ENCODE measurements around the gene PCDHGC3.

Gene PCDHGC3

DNA sequence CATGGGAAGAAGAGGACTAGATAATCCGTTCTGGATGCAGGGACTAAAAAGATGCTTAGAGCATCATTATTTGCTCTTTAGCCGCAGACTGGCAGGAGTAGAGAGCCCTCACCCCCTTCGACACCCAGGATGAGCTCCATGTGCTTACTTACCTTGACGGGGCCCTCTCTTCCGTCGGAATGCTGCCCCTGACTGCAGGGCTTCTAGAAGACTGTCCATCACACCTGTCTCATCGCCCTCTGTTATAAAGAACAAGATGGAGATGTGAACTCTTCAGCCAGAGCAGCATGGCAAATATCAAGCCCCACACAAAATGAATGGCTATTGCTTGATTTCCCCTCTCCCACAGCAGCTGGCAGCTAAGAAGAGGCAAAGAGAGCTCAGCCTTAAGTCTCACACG, 48.2 kb downstream of the PCDHGC3 start:
- no peak for DNase-seq (ENCODE audit: low read depth in 3 of 3)

DNA sequence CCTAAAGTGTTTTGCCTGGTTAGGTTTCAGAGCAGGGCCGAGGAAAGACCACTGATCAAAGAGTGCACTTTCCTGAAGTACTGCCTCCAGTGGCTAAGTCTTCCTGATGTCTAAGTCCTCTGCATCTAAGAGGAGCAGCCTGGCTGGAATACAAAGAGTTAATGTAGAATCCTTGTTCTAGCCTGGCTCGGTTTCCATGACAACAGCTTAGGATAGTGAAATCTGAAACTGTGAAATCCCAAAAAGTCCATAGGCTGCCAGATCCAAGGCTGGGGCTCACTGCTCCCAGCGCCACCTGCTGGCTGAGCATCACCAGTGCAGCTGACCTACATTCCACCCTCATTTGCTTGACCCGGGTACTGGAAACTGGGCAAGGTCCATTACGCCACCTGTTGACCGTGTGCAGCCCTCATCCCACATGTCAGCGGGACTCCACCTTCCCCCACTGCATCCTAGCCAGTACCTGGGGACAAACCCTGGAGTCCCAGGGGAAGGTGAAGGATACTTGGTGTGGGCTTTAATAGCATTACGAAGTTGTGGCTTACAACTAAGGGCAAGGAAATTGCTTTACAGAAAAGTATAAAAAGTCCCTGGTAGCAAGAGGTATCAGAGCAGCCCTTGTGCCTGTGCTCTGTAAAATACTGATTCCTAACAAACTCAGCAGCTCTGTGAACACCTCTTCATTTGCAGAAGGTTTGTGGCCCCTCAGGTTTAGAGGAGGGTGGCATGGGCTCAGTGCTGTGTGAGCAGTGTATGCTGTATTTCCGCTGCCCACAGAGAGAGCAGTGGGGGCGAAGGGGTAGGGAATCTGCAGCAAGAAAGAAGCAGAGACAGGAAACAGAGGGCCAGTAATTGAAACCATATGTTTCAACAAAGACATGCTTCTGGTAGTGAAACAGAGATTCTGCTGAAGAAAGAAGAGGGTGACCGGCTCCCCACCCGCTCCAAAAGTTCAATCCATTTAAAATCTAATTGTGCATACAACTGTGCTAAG, 49.1 kb downstream of the PCDHGC3 start:
- peak in 1 of 3 experiments; percentile 29 for DNase-seq (ENCODE audit: low read depth in 3 of 3)

DNA sequence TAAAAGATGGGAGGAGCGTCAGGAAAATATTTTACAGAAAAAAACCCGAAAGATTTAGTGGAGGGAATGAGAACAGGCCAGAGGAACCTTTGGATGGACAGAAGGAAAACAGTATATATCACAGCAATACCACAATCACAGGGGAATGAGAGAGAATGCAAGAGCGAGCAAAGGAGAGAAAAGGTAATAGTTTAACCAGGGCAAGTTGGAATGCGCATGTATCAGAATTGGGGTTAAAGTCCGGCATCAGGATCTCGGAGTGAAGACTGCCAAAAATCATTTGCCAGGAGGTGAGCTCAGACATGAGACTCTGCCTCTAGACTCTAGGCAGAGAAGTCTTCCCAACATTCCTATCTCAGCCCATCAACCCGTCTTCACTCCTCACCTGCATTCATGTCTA, 49.9 kb downstream of the PCDHGC3 start:
- no peak for DNase-seq (ENCODE audit: low read depth in 3 of 3)

DNA sequence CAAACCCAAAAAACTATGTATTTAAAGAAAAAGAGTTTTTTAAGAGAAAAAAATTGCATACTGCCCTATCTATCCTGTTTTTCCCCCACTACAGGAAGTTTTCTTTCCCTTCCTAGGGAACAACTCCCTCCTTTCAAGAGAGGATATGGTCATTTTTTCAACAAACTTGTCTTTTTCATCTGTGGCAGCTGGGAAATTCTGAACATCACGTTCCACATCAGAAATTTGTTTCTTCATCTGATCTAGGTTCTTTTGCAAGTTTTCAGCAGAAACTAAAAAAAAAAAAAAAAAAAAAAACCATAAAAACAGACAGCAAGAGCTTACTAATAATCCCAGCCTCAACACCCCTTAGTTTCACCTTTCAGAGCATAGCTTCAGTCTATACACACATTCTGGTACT, 51.7 kb downstream of the PCDHGC3 start:
- DNase-seq (ENCODE audit: low read depth in 3 of 3), result no peak
